Hepatocyte (in vitro differentiated cells): Measurements from ENCODE around the gene CDK14.

Experiments used
- CTCF ChIP-seq: fragments of 200-600 bp; sonication (generic); IDR thresholded peaks from 2 replicates; pipeline ENCODE4 v1.5.1; 2016; ENCODE audit warnings: antibody characterized with exemption, mild to moderate bottlenecking; ENCODE audit not compliant: poor library complexity
- EZH2 ChIP-seq: fragments of 200-600 bp; sonication (generic); IDR thresholded peaks from 2 replicates; pipeline ENCODE4 v1.6.1; 2016; ENCODE audit warnings: antibody characterized with exemption, mild to moderate bottlenecking, borderline replicate concordance
- EZH2phosphoT487 ChIP-seq: fragments of 200-600 bp; sonication (generic); IDR thresholded peaks from one replicate; pipeline ENCODE4 v1.6.1; 2018; ENCODE audit warnings: antibody characterized with exemption, mild to moderate bottlenecking, low read depth, moderate library complexity; ENCODE audit not compliant: unreplicated experiment, severe bottlenecking

- TF ChIP-seq EZH2 (no peak), CTCF (no peak), EZH2phosphoT487 (no peak)
Measured at GRCh38 chr7:91127325-91127724, 531.2 kb downstream of the CDK14 start.
